Tongue (tissue), 2 donors: ENCODE measurements around the gene KRTAP10-10. TPM values are rescaled to one million over a fixed set of nuclear protein-coding genes. Genes with fewer than 3 reads are reported as not detected.
"Not testable (repeated sequence)": the region's sequence is repeated elsewhere in the genome, so short reads cannot be mapped to it uniquely, and the experiment has no call there.

ENCODE experiments used
- DNase-seq: peaks from one replicate; pipeline ENCODE4 v3.0.0-alpha.2; 2015
- total RNA-seq: library from RNA; depleted of rRNA; stranded (reverse); fragments of >200 nt; gene quantifications from one replicate; pipeline ENCODE4 v1.2.3, GENCODE V29; 2014

KRTAP10-10 gene
- total RNA-seq, 1 donor from 2014 or later: not detected

GRCh38 chr21:44626673-44627143 lies 10.4 kb upstream of the KRTAP10-10 start, which contains the start of gene KRTAP10-9:
Gene KRTAP10-9, plus strand, starts transcription at chr21:44627093. Its CDS starts 79 bp downstream, at chr21:44627172.
- no peak for DNase-seq

GRCh38 chr21:44627181-44627822 lies 9.9 kb upstream of the KRTAP10-10 start:
- not testable (repeated sequence) for DNase-seq

GRCh38 chr21:44627831-44628233 lies 9.3 kb upstream of the KRTAP10-10 start:
- not testable (repeated sequence) for DNase-seq

GRCh38 chr21:44628707-44629391 lies 8.3 kb upstream of the KRTAP10-10 start:
- DNase-seq: no peak

GRCh38 chr21:44630440-44630839 lies 6.7 kb upstream of the KRTAP10-10 start:
- DNase-seq: no peak

GRCh38 chr21:44632067-44632466 lies 5.1 kb upstream of the KRTAP10-10 start:
- no peak for DNase-seq

GRCh38 chr21:44636209-44637017 lies 743 bp upstream of the KRTAP10-10 start:
- DNase-seq: no peak

GRCh38 chr21:44637851-44638348 lies 744 bp downstream of the KRTAP10-10 start:
- DNase-seq: not testable (repeated sequence)

GRCh38 chr21:44638506-44639330 lies 1.6 kb downstream of the KRTAP10-10 start:
- DNase-seq: not testable (repeated sequence)

- no peak for DNase-seq
Measured at GRCh38 chr21:44639331-44639655, 2.1 kb downstream of the KRTAP10-10 start.

GRCh38 chr21:44640761-44641160 lies 3.6 kb downstream of the KRTAP10-10 start:
- DNase-seq: no peak

GRCh38 chr21:44643741-44644310 lies 6.7 kb downstream of the KRTAP10-10 start:
- DNase-seq: peak; percentile 22

- no peak for DNase-seq
Measured at GRCh38 chr21:44644878-44645277, 7.7 kb downstream of the KRTAP10-10 start.

GRCh38 chr21:44646366-44647221 lies 9.4 kb downstream of the KRTAP10-10 start, which contains the start of gene KRTAP10-11:
Gene KRTAP10-11, plus strand, starts transcription at chr21:44646414. Its CDS starts 45 bp downstream, at chr21:44646459.
- not testable (repeated sequence) for DNase-seq

- peak; percentile 63 for DNase-seq
Measured at GRCh38 chr21:44647222-44647552, 10.0 kb downstream of the KRTAP10-10 start.

- DNase-seq: no peak
Measured at GRCh38 chr21:44648557-44649311, 11.6 kb downstream of the KRTAP10-10 start.

GRCh38 chr21:44649521-44650100 lies 12.5 kb downstream of the KRTAP10-10 start:
- DNase-seq: no peak

GRCh38 chr21:44650265-44650972 lies 13.3 kb downstream of the KRTAP10-10 start:
- DNase-seq: no peak
